HS-27A (cell line): ENCODE measurements around the gene PRR5.
A peak's percentile ranks its signal among the peaks of the same experiment; 100 is the strongest.

Source experiments
- DNase-seq: peaks from one replicate; pipeline ENCODE4 v3.0.0-alpha.2; 2012; ENCODE audit warnings: low read depth, missing footprints

The PRR5 gene

DNA sequence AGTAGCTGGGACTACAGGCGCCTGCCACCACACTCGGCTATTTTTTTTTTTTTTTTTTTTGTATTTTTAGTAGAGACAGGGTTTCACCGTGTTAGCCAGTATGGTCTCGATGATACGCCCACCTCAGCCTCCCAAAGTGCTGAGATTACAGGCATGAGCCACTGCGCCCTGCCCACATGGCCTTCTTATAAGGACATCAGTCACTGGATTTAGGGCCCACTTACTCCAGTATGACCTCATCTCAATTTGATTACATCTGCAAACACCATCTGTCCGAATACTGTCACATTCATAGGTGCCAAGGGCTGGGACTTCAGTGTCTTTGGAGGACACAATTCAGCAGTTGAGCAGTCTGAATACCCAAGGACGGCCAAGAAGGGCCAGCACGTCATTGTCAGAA, 8.2 kb upstream of the PRR5 start:
- no peak for DNase-seq

DNA sequence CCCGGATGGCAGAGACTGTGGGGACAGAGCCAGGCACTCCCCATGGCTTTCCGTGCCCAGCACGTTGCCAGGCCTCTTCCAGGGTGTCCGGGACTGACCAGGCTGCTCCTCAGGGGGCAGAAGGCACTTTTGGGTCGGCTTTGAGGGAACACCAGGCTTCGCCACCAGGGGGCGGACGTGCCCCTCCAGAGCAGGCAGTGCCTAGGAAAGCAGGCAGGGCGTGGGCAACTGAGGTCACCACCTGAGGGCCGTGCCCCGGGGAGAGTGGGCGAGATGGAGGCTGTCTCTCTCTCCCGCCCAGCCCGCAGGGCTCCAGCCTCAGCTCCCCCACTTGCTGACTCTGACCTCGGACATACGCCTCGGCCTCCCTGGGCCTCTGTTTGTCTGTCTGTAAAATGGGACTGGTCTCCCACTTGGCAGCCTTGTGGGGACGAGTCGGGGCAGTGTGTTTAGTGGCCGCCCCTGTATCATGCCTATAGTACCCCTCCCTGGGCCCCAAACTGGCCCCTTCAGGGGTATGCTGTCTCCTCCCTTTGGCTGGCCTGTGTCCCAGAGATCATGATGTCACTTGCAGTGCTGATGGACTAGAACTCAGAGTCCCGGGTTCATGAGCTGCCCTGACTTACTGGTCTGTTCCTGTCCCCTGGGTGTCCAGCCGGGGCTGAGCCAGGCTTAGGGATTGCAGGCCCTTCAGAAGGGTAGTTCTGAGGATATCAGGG, 4.4 kb upstream of the PRR5 start:
- DNase-seq = no peak

- peak; percentile 56 for DNase-seq
These were observed 3.2 kb upstream of the PRR5 start for GRCh38 chr22:44698531-44699421.

DNA sequence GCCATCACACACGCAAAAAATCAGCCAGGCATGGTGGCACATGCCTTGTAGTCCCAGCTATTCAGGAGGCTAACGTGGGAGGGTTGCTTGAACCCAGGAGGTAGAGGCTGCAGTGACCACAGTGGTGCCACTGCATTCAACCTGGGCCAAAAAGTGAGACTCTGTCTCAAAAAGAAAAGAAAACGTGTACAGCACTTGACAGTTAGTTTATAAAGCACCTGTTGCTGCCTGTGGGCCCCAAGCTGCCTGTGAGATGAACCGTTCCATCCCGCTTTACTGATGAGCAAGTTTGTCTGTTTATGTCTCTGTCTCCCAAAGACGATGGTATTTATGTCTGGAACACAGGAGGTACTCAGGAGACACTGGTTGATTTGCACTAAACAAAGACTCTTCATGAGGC, 1.5 kb upstream of the PRR5 start:
- DNase-seq = no peak

GRCh38 chr22:44701187-44701790, 715 bp upstream of the PRR5 start:
- no peak for DNase-seq

DNA sequence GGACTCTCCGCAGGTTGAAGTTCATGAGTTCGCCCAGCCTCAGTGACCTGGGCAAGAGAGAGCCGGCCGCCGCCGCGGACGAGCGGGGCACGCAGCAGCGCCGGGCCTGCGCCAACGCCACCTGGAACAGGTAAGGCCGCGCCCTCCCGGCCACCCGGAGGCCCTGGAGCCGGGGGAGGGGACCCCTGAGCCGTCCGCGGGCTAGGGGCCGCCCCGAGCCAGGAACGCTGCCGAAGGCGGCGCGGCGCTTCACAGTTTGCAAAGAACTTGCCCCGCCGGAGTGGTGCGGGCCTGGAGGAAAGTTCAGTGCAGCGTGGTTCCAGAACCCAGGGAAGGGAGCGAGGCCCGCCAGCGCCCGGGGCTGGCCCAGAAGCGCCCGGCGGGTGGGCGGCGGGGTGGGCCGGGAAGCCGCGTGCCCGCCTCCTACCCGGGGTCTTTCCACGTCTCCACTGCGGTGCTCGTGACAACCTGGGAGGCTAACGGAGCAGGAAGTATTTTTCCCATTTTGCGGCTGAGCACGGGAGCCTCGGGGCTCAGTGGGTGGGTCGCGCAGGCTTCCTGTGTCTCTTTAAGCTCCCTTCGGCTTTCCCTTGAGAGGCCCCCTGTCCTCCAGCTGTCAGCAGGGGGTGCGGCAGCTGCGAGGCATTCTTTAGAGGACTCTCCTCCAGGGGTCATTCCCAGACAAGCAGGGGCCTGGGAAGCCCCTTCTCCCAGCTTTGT, 635 bp downstream of the PRR5 start:
- DNase-seq = no peak

- DNase-seq = no peak
These were observed 1.4 kb downstream of the PRR5 start for GRCh38 chr22:44703255-44703870.

DNA sequence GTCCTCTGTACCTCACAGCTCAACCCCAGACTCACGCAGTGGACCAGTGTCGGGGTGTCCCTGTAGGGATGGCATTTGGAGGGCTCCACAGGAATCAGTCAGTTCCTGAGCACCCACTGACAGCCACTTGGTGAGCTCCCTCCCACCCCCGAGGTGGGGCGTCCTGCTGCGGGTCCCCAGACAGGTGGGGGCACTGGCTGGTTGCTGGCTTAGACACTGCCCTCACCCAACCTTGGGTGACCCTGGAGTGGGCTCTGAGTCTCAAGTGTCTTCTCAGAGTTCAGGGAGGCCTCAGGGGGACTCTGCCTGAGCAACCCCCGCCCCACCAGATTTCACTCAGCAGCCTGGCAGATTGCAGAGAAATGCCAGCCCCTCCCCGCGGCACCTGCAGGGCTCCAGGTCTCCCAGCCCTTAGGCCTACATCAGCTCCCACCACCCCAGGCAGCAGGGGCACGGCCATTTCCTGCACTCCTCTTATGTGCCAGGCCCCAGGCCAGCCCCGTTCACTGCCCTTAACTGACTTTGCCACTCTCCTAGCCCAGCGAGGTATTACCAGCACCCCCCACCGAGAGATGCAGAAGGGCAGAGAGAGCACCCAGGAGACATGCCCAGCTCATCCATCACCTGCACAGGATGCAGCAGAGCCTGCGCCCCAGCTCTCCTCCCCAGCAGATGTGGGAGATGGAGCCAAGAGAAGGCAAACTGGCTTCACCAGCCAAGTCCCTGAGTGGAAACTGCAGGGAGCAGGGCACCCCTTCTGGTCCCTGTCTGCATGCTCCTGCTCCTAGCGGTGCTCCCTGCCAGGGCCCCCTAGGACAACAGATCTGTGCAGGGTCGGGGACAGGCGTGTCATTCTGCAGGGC, 2.4 kb downstream of the PRR5 start:
- no peak for DNase-seq

GRCh38 chr22:44705022-44705297, 3.0 kb downstream of the PRR5 start:
- DNase-seq = no peak

DNA sequence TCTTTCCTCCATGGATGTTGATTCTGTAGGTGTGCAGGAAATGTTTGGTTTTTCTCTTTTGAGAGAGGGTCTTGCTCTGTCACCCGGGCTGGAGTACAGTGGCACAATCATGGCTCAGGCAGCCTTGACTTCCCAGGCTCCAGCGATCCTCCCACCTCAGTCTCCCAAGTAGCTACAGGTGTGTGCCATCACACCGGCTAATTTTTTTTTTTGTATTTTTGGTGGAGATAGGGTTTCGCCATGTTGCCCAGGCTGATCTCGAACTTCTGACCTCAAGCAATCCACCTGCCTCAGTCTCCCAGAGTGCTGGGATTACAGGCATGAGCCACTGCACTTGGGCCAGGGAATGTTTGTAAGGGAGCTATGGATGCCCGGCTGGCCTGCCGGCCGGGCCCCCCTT, 4.5 kb downstream of the PRR5 start:
- no peak for DNase-seq

GRCh38 chr22:44707178-44707577, 5.2 kb downstream of the PRR5 start:
- no peak for DNase-seq

- DNase-seq = no peak
These were observed 5.7 kb downstream of the PRR5 start for GRCh38 chr22:44707752-44708151.

GRCh38 chr22:44709881-44710392, 7.9 kb downstream of the PRR5 start:
- no peak for DNase-seq

DNA sequence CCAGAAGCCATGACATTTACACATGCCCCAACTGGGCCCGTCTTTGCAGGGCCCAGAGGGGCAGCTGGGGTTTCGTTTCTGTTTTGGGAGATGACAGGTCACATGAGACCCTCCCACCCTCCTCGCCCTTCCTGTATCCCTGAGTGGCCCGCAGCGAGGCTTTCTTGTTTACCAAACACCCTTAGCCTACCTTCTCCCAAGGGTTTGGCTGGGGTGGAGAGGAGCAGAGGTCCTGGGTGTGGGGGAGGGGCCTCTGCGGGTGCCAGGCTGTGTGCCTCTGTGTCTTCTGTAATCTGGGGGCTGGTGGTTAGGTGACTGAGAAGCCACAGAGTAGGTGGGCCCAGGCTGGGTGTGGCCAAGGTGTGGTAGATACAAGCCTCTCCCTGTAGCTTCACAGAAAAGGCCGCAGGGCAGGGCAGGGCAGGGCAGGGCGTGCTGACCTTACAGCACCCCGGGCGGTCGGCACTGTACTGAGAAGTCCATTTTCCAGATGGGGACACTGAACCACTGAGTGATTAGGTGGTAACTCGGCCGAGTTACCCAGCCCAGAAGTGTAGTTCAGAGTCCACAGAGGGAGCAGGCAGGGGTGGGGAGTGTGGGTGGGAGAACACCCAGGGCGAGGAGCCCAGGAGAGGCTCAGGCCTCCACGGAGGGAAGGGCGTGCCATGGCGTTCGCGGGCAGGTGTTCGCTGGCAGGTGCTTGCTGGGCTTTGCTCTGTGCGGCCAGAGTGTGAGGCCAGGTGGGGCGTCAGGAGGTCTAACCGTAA, 8.7 kb downstream of the PRR5 start:
- no peak for DNase-seq

DNA sequence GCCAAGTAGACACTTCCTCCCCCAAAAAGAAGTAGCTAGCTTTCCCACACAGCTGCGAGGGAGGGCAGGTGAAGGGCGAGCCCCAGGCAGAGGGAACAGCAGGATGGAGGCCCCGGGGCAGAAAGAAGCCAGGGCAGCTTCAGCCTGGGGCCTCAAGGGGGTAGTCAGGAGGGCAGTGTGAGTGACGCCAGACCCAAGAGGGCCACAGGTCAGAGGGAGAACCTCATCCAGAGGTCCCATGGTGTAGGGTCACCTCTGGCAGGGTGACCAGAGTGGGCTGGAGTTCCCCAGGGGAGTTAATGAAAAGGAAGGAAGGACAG, 9.2 kb downstream of the PRR5 start:
- no peak for DNase-seq

DNA sequence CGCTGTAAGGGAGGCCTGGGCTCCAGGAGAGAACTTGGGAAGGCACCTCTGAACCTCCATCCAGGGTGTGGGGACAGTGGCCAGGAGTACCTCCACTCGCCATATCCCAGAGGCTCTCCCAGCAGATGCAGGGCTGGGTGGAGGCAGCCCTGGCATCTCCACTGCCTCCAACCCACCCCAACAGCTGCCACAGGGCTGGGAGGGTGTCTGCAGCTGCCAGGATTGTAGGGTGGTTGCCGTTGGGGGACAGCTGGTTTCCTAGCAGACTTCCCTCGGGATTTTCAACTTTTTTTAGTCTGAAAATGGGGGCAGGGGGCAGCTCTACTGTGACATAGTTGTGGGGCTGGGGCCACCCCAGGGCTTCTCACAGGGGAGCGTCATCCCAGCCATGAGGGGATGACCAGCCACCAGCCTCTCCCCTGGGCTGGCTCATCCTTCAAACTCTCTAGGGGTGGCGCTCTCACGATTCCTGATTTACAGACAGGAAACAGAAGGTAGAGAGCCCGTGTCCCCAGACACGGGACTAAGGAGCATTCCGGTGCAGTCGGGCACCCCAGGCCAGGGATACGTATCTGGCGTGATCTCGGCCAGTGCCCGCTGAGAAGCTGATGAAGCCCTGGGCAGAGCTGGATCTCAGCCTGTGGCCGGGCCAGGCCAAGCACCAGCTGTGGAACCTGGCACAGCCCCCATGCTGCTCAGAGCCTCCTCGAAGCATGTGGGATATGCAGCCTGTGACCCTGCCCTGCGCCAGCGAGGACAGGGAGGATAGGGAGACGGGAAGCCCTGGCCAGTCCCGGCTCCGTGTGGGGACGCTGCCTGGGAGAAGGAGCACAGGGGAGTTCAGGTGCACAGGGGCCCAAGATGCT, 9.9 kb downstream of the PRR5 start:
- DNase-seq = no peak

- no peak for DNase-seq
These were observed 11.0 kb downstream of the PRR5 start for GRCh38 chr22:44712962-44713361.

DNA sequence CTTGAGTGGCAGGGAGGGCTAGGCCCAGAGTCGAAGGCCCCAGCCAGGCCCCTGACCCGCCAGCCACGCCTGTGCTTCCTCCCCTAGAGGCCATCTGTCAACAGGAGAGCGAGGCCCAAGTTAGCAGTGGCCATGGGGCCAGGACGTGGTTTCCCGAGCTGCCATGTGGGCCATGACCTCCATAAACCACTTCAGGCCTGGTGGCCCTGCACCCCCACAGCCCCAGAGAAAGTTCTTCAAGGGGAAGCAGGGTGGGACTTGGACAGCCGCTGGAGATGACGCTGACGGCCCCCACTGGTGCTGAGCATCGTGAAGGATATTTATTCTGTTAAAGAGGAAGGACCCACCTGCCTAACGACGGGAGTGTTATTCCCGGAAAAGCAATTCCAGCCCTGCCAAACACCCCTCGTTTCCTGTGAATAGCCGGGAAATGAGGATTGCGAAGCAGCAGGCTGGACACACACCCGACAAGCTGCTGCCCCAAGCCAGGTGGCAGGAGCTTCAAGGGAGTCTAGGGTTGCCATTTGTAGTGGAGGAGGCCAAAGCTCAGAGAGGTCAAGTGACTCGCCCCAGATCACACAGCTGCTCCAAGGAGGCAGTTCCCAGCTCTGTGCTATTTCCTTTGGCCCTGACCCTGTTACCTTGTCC, 12.8 kb downstream of the PRR5 start:
- DNase-seq = no peak

GRCh38 chr22:44718418-44718817, 16.4 kb downstream of the PRR5 start:
- no peak for DNase-seq
